IPS DF 6.9 (cell line): ENCODE measurements around the gene GPRC5C.

Source experiments
- DNase-seq: peaks from one replicate; pipeline ENCODE4 v3.0.0-alpha.2; 2013; ENCODE audit warnings: low read depth, low spot score
- H3K27ac ChIP-seq: one replicate; pipeline ENCODE4 v1.5.1; 2013; ENCODE audit warnings: low read length, control low read depth
- H3K27me3 ChIP-seq: 2 replicates; pipeline ENCODE4 v1.6.1; 2013; ENCODE audit warnings: mild to moderate bottlenecking, low read length; ENCODE audit not compliant: control insufficient read depth, insufficient read depth
- H3K36me3 ChIP-seq: 2 replicates; pipeline ENCODE4 v1.6.1; 2013; ENCODE audit warnings: low read length; ENCODE audit not compliant: control insufficient read depth, insufficient read depth
- H3K4me1 ChIP-seq: 2 replicates; pipeline ENCODE4 v1.6.1; 2013; ENCODE audit warnings: low read length; ENCODE audit not compliant: control insufficient read depth, insufficient read depth
- H3K4me3 ChIP-seq: 2 replicates; pipeline ENCODE4 v1.5.1; 2013; ENCODE audit warnings: mild to moderate bottlenecking, low read length
- H3K9me3 ChIP-seq: 2 replicates; pipeline ENCODE4 v1.6.1; 2013; ENCODE audit warnings: low read length, inconsistent platforms; ENCODE audit not compliant: control insufficient read depth, insufficient read depth
- WGBS: extraction: QIAGEN DNeasy Blood & Tissue Kit; methylation state at CpG from one replicate; pipeline ENCODE4 v1.1.7; 2013; ENCODE audit warnings: mixed read lengths, missing lambda C conversion rate; ENCODE audit not compliant: insufficient read length, insufficient coverage; 5-methylcytosine and 5-hydroxymethylcytosine counted together

Gene GPRC5C

DNA sequence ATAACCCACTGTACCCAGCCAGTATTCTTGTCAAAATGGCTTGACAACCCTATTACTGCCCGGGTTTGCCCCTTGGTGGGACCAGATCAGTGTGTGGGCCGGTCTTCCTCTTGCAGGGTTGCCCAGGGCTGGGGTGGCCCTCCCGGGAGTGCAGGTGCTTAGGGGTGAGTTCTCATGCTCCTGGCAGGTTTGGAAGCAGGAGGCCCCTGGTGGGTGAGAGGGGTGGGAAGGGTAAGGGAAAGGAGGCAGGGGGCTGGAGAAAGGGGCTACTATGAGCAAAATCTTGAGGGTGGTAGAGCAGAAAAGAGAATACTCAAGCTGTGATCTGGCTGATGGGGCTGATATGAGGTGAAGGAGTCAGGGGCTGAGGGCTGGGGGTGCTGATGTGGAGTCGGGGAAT is 41.0 kb downstream of the GPRC5C start:
- Histone ChIP-seq H3K9me3 (no peaks in the 10 kb centered on the region), H3K27ac (no peak overlapping the region), H3K4me1 (no peaks in the 10 kb centered on the region), H3K36me3 (no peaks in the 10 kb centered on the region), H3K4me3 (no peak overlapping the region), H3K27me3 (no peaks in the 10 kb centered on the region)
- no peak for DNase-seq
- no CpG with 5 or more reads among the region's 4 CpGs for WGBS

DNA sequence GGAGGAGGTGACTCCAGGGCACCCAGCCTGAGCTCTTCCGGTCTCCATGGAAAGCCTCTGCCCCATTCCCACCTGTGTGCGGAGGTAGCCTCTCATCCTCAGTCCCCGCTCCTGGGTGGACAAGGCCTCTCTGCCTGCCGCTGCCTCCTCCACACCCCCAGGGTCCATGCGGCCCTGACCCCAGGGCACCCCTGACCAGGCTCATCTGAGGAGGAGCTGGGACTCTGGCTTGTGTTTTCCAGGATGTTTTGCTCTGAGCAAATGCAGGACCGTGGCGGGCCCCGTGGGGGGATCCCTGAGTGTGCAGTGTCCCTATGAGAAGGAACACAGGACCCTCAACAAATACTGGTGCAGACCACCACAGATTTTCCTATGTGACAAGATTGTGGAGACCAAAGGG is 41.4 kb downstream of the GPRC5C start:
- H3K4me3 ChIP-seq = no peak overlapping the region
- DNase-seq = no peak
- WGBS = no CpG with 5 or more reads among the region's 8 CpGs
- H3K36me3 ChIP-seq = no peaks in the 10 kb centered on the region
- H3K27ac ChIP-seq = no peak overlapping the region
- H3K4me1 ChIP-seq = no peaks in the 10 kb centered on the region
- H3K27me3 ChIP-seq = no peaks in the 10 kb centered on the region
- H3K9me3 ChIP-seq = no peaks in the 10 kb centered on the region

DNA sequence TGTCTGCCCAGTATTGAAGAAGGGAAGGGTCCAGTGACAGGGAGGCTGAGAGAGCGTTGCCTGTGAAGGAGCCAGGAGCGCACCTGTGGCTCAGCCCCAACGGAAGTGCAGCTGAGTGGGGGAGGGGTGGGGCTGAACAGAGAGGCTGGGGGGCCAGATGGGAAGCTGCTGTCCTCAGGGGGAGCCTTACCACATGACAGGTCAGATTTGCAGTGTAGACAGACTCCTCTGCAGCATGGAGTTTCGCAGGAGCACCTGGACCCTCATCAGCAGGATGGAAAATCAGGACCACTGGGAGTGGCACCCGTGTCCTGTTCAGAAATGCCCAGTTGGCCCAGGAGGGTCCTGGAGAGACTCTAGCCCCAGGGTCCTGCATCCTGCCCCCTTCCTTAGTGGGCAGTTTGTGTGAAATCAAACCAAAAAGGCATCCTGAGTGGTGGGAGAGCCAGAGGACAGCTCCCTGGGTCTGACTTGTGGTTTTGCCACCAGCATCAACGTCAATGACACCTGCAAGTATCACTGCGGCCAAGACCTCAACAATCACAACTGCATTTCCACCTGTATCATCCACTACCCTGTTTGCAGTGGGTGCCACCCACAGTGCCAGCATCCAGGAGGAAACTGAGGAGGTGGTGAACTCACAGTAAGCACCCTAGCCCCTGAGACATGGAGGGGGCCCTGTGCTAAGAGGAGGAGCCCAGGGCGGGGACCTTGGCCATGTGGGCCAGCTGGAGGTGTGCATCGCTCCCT is 42.3 kb downstream of the GPRC5C start:
- Histone ChIP-seq H3K36me3 (no peaks in the 10 kb centered on the region), H3K9me3 (no peaks in the 10 kb centered on the region), H3K27me3 (no peaks in the 10 kb centered on the region), H3K27ac (no peak overlapping the region), H3K4me3 (no peak overlapping the region), H3K4me1 (no peaks in the 10 kb centered on the region)
- DNase-seq = no peak
- no CpG with 5 or more reads among the region's 9 CpGs for whole genome bisulfite sequencing

DNA sequence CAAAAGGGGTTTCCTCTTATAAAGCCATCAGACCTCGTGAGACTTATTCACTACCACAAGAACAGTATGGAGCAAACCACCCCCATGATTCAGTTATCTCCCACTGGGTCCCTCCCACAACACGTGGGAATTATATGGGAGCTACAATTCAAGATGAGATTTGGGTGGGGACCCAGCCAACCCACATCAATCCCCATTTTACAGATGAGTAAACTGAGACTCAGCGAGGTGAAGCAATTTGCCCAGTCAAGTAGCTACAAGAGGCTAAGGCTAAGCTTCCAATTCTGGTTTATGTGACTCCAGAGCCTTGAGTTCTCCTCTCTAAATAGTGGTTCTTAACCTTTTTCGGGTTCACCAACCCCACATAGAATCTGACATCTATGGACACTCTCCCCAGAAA is 43.3 kb downstream of the GPRC5C start:
- no peak overlapping the region for H3K4me3 ChIP-seq

DNA sequence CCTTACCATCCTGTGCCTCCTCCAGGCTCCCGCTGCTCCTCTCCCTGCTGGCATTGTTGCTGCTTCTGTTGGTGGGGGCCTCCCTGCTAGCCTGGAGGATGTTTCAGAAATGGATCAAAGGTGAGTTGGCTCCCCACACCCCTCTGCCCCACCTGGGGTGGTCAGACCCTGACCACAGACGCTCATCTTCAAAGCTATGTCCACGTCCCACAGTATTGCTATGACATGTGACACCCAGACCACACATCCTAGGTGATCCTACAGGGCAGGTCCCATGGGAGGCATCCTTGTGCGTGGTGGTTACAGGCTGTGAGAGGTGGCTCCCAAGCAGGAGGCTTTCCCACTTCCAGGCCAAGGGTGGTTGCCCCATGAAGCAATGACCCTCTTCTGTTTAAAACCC is 45.5 kb downstream of the GPRC5C start:
- no peak for DNase-seq
- Histone ChIP-seq H3K27ac (no peak overlapping the region), H3K27me3 (no peaks in the 10 kb centered on the region), H3K4me3 (no peak overlapping the region), H3K9me3 (no peaks in the 10 kb centered on the region), H3K36me3 (no peaks in the 10 kb centered on the region), H3K4me1 (no peaks in the 10 kb centered on the region)
- no CpG with 5 or more reads among the region's 4 CpGs for WGBS

More for the DNA sequence above, 43.3 kb downstream of the GPRC5C start:
- no peak for DNase-seq
- Histone ChIP-seq H3K27me3 (no peaks in the 10 kb centered on the region), H3K27ac (no peak overlapping the region), H3K36me3 (no peaks in the 10 kb centered on the region), H3K9me3 (no peaks in the 10 kb centered on the region), H3K4me1 (no peaks in the 10 kb centered on the region)
- whole genome bisulfite sequencing = no CpG with 5 or more reads among the region's 4 CpGs

DNA sequence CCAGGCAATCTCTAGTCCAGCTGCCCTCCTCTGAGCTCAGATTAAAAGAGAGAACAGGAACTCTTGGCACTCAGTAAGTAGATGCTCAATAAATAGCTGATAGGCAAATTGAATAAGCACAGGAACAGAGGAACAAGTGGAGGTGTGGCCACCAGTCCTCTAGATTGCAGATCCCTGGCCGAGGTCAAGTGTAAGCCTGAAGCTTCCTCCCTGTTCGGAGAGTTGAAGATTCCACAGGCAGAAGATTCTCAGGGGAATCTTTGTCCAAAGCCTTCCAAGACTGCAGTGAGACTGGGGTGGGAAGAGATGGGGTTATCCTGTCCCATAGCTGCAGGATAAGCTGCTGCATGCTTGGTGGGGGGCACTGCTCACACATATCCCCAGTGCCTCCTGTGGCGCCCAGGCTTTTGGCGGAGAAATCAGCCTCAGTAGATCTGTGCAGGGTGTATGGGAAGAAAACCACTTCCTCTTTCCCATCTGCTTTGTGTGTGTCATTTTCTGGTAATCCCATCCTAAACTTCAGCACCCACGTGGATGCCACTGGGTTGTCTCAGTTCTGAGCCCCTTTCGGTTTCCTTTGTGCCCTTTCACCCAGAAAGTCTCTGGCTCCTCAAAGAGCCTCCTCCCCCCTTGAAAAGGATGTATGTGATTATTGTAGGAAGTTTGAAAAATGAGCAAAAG is 46.7 kb downstream of the GPRC5C start:
- Histone ChIP-seq H3K36me3 (no peaks in the 10 kb centered on the region), H3K9me3 (no peaks in the 10 kb centered on the region), H3K27ac (no peak overlapping the region), H3K4me3 (no peak overlapping the region), H3K4me1 (no peaks in the 10 kb centered on the region), H3K27me3 (no peaks in the 10 kb centered on the region)
- no peak for DNase-seq
- WGBS = no CpG with 5 or more reads among the region's 6 CpGs

DNA sequence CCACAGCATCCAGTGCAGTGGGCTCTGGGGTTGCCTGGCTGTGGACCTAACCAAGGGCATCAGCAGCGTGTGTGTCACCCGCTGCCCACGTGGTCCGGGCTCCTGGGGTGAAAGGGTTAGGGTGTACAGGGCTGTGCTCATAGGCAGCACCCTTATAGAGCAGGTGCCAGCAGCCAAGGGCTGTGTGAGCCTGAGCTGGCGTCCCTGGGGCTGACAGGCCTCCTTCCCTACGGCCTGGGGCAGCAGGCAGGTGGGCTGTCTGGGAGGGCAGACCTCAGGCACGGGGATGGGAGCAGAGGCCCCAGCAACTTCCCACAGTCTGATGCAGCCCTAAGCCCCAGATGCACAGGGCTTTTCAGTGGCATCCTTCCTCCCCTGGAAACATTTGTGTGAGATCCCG is 48.4 kb downstream of the GPRC5C start:
- WGBS = no CpG with 5 or more reads among the region's 8 CpGs
- H3K27me3 ChIP-seq = no peaks in the 10 kb centered on the region

DNA sequence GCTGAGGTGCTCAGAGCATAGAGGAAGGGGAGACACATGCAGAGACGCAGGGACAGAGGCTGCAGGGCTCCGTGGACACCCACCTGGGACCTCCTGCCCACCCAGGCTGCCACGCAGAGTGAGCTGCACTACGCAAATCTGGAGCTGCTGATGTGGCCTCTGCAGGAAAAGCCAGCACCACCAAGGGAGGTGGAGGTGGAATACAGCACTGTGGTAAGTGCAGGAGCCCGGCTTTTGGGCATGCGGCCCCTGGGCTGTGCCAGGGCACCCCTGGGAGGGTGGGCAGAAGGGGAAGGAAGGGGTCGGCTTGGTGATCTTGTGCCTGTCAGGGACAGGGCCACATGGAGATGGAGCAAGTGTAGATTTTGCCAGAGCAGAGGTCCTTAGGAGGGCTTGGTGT is 49.7 kb downstream of the GPRC5C start:
- no peak overlapping the region for H3K4me3 ChIP-seq
- H3K27ac ChIP-seq = no peak overlapping the region
- no peaks in the 10 kb centered on the region for H3K9me3 ChIP-seq
- no peaks in the 10 kb centered on the region for H3K27me3 ChIP-seq
- DNase-seq = no peak
- H3K4me1 ChIP-seq = no peaks in the 10 kb centered on the region
- no CpG with 5 or more reads among the region's 7 CpGs for WGBS
- H3K36me3 ChIP-seq = no peaks in the 10 kb centered on the region

More for the DNA sequence above, 48.4 kb downstream of the GPRC5C start:
- no peaks in the 10 kb centered on the region for H3K9me3 ChIP-seq
- H3K4me1 ChIP-seq = no peaks in the 10 kb centered on the region
- H3K36me3 ChIP-seq = no peaks in the 10 kb centered on the region
- no peak overlapping the region for H3K27ac ChIP-seq
- DNase-seq = no peak
- no peak overlapping the region for H3K4me3 ChIP-seq

DNA sequence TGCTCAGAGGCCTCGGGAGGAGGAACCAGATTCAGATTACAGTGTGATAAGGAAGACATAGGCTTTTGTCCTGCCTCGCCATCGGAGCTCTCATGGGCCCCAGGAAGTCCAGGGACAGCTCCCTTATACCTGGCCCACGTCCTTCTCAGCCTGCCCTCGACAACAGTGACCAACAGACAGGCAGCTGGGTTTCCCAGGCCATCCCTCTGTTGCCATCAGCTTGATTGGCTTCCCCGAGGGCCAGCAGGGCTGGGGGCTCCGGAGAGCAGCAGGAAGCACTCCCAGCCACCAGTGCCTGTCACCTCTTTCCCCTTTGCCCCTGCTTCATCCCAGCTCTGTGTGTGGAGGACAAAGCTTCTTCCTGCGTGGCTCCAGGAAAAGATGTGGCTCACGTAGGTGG is 52.2 kb downstream of the GPRC5C start:
- Histone ChIP-seq H3K36me3 (no peaks in the 10 kb centered on the region), H3K4me1 (no peaks in the 10 kb centered on the region), H3K9me3 (no peaks in the 10 kb centered on the region), H3K4me3 (no peak overlapping the region), H3K27ac (no peak overlapping the region), H3K27me3 (no peaks in the 10 kb centered on the region)
- no peak for DNase-seq
- no CpG with 5 or more reads among the region's 9 CpGs for WGBS

DNA sequence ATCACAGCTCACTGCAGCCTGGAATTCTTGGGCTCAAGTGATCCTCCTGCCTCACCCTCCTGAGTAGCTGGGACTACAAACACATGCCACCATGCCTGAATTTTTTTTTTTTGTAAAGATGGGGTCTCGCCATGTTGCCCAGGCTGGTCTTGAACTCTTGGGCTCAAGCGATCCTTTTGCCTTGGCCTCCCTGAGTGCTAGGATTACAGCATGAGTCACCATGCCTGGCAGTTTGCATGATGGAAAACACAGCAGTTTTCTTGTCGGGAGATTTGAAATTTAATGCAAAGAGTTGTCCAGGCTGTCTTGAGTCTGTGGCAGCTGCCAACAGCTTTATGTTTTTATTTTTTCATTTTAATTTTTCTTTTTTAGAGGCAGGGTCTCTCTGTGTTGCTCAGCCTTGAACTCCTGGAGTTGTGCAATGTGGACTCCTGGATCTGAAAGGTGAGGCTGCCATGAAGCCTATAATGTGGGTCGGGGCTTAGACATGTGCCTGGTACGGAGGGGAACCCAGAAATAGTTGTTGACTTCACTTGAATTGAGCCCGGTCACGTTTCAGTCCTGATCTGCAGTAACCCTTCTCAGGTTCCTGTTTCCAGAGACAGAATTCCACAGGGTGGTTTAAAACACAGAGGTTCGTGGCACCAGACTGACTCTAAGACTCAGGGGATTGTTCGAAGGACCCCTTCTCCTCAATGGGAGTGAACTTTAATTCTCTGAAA is 53.3 kb downstream of the GPRC5C start:
- Histone ChIP-seq H3K27ac (no peak overlapping the region), H3K4me1 (no peaks in the 10 kb centered on the region), H3K9me3 (no peaks in the 10 kb centered on the region), H3K27me3 (no peaks in the 10 kb centered on the region), H3K36me3 (no peaks in the 10 kb centered on the region), H3K4me3 (no peak overlapping the region)
- WGBS = no CpG with 5 or more reads among the region's 9 CpGs
- DNase-seq = no peak
